ENCODE data around the gene DIP2B.

DNA sequence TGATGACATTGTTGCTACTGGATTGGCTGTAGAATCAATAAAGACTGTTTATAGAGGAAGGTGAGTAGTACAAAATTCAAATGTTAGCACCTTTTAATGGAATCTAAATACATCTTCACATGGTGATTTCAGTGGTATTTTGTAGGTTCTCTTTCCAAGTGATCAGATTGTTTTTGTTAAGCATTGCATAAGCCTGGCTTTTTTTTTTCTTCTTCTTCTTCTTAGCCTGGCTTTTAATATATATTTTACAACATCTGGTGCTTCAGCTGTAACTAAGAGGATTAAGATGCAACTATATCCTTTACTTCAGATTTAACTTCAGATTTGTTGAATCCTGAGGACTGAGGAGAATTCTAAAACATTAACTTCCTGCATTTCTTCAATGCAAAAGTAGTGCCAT lies 201.8 kb downstream of the DIP2B start:
- TF ChIP-seq, protein P1, sequence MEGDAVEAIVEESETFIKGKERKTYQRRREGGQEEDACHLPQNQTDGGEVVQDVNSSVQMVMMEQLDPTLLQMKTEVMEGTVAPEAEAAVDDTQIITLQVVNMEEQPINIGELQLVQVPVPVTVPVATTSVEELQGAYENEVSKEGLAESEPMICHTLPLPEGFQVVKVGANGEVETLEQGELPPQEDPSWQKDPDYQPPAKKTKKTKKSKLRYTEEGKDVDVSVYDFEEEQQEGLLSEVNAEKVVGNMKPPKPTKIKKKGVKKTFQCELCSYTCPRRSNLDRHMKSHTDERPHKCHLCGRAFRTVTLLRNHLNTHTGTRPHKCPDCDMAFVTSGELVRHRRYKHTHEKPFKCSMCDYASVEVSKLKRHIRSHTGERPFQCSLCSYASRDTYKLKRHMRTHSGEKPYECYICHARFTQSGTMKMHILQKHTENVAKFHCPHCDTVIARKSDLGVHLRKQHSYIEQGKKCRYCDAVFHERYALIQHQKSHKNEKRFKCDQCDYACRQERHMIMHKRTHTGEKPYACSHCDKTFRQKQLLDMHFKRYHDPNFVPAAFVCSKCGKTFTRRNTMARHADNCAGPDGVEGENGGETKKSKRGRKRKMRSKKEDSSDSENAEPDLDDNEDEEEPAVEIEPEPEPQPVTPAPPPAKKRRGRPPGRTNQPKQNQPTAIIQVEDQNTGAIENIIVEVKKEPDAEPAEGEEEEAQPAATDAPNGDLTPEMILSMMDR (IDR thresholded peaks at IDR 0.05) = no peak
- TF ChIP-seq EP300 (IDR thresholded peaks at IDR 0.05) = no peak

Measured in ovary (tissue), 3 donors.